Esophagus squamous epithelium (tissue), 4 donors: ENCODE measurements around the gene ACSM2B.
"Not testable (repeated sequence)": the region's sequence is repeated elsewhere in the genome, so short reads cannot be mapped to it uniquely, and the experiment has no call there.

Source experiments
- CTCF ChIP-seq, 6 experiments: fragments of 450-650 bp in 4 of 6; fragments of 200-600 bp in 2 of 6; sonication (generic) in 2 of 6; IDR thresholded peaks; one replicate each; pipeline ENCODE4 v1.5.1; 2016 to 2019; ENCODE audit warnings: antibody characterized with exemption in 6 of 6, mild to moderate bottlenecking in 4 of 6, moderate library complexity in 4 of 6
- POLR2A ChIP-seq, 4 donors: fragments of 450-650 bp; IDR thresholded peaks; one replicate each; pipeline ENCODE4 v1.6.1; 2017; ENCODE audit warnings: antibody characterized with exemption in 4 of 4, mild to moderate bottlenecking in 4 of 4, moderate library complexity in 3 of 4

GRCh38 chr16:20555628-20556027, 20.5 kb downstream of the ACSM2B start:
- TF ChIP-seq CTCF, POLR2A (IDR thresholded peaks at IDR 0.05): not testable (repeated sequence)
